SK-N-SH treated with all-trans-retinoic acid at 6 μM for 48 hours (cell line): Measurements from ENCODE around the gene DNASE1.

Source experiments
- OSR1 ChIP-seq: fragments of 250-450 bp; sonication (Bioruptor Pico); IDR thresholded peaks from 2 replicates; pipeline ENCODE4 v1.8.0; 2022; ENCODE audit warnings: moderate library complexity, mild to moderate bottlenecking, inconsistent platforms
- ZC3H10 ChIP-seq: fragments of 250-450 bp; sonication (Bioruptor Pico); IDR thresholded peaks from 2 replicates; pipeline ENCODE4 v1.5.1; 2021; ENCODE audit warnings: mild to moderate bottlenecking, moderate library complexity

- TF ChIP-seq OSR1 (CRISPR knock-in tag) (no peak), ZC3H10 (CRISPR knock-in tag) (no peak)
These were observed 20.2 kb downstream of the DNASE1 start for GRCh38 chr16:3674513-3675295.
